Activated CD4-positive, alpha-beta T cell treated with anti-CD3 and anti-CD28 coated beads for 1 hour (primary cell): ENCODE measurements around the gene UBAP2.

ENCODE experiments used
- DNase-seq: peaks from one replicate; pipeline ENCODE4 v3.0.0-alpha.2; 2020

UBAP2 gene

DNA sequence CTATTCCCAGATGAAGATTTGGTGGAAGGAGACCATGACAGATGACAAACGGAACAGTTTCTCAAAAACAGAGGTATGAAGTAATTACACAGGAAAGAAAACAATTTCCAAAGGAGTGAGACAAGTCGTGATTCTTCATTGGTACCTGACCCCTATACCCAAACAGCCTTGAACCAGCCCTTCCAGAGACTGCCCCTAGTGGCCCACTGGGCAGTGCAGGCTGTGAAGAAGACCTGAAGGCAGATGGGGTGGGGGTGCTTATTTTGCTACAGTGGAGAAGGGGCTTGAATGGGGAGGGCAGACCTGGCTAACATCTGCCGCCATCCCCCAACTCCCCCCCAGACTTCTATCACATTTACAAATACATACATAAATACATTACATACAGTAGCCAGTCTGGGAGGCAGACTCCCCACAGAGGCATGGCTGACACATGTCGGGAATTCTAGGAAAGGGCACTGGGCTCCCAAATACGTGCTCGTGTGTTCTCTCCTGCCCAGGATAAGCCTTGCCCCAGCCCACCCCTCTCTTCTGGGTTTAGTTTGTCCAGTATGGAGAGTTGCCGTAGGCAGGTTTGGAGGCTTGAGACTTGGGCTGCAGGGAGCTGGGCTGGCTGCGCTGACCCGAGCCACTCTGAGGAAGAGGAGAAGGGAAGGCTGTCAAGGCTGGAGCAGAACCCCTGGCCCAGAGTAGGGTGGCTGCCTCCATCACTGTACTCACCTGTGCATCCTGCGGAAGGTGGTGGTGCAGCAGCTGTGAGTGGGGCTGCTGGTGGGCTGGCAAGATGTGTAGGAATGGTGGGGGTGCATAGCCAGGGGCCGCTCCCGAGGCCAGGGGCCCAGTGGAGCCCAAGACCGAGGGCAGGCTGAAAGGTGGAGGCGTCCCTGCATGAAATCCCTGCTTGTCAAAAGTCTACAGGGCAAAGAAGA lies 126.5 kb downstream of the UBAP2 start:
- no peak for DNase-seq

- DNase-seq: no peak
These were observed 129.3 kb downstream of the UBAP2 start for GRCh38 chr9:33919276-33919897.

- no peak for DNase-seq
These were observed 131.7 kb downstream of the UBAP2 start for GRCh38 chr9:33917036-33917435.

- no peak for DNase-seq
These were observed 133.6 kb downstream of the UBAP2 start for GRCh38 chr9:33914887-33915628.

- DNase-seq: no peak
These were observed 135.1 kb downstream of the UBAP2 start for GRCh38 chr9:33913541-33913940.

- DNase-seq: no peak
These were observed 139.9 kb downstream of the UBAP2 start for GRCh38 chr9:33908749-33909148.

DNA sequence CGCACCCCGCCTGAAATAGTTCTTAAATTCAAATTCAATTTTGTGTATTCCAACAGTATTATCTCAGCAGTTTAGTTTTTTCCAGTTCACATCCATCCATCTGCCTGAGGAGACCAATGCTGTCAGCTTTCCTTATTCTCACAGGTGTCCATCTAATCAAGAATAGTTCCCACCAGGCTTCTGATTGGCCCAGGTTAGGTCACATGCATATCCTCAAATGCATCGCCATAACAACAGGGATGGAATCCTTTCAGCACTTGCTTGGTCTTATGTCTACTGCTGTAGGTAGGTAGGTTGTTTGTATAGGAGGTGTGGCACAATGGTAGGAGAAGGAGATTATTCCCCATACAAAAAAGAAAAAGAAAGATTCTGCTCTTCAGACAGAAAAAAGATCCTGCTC lies 140.6 kb downstream of the UBAP2 start:
- DNase-seq: no peak

GRCh38 chr9:33907347-33907746 lies 141.3 kb downstream of the UBAP2 start:
- DNase-seq: no peak

DNA sequence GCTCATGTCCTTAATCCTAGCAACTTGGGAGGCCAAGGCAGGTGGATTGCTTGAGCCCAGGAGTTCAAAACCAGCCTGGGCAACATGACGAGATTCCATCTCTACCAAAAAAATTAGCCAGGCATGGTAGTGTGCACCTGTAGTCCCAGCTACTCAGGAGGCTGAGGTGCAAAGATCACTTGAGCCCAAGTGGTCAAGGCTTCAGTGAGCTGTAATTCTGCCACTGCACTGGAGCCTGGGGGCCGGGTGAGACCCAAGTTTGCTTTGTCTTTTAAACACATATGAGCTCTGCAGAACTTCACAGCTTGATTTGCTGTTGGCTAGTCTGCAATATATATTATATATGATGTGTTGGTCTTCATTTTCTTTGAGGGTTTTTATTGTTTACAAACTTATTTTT lies 141.9 kb downstream of the UBAP2 start:
- no peak for DNase-seq

DNA sequence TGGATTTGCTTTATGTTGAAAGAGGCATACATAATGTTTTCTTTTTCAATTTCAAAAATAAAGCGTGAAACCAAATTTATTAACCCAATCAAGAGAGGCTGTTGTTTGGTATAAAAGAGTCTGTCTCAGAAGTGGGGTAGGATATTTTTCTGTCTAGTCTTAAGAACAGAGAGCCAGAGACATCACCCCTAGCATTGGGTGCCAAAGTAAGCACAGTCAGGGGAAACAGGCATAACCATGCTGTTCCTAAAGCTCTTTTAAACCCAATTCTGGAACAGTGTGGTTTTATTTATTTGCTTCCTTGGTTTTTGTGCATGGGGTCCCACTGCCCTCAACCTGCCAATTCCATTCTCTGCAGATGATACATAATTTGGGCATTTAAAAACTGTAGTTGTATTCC lies 143.6 kb downstream of the UBAP2 start:
- no peak for DNase-seq

DNA sequence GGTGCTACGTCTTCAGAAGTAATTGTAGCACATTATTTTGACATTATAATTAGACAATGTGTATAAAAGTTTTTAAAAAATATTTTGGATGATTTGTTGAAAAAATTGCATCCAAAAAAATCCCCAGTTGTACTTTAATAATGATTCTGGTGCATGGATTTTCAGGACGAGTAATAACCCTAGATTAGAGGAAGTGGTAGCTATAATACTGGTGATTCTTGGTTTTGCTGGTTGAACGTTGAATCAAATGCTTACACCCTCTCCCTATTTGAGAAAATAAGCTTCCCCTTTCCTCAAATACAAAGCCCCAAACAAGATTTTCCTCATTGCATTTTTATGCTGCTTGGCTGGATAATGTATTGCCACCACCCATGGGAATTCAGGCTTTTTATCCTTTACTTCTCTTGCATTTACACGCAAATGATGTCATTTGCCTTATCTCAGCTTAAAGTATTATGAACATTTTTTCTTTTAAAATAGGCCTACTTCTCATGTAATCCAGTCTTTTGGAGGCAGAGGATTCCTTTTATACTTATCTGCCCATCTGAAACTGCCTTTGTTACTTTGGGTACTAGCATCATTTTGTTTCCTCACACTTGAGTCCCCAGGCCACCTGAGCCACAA lies 145.4 kb downstream of the UBAP2 start:
- DNase-seq: no peak

- no peak for DNase-seq
These were observed 154.4 kb downstream of the UBAP2 start for GRCh38 chr9:33894316-33894715.

- DNase-seq: no peak
These were observed 154.8 kb downstream of the UBAP2 start for GRCh38 chr9:33893861-33894260.

DNA sequence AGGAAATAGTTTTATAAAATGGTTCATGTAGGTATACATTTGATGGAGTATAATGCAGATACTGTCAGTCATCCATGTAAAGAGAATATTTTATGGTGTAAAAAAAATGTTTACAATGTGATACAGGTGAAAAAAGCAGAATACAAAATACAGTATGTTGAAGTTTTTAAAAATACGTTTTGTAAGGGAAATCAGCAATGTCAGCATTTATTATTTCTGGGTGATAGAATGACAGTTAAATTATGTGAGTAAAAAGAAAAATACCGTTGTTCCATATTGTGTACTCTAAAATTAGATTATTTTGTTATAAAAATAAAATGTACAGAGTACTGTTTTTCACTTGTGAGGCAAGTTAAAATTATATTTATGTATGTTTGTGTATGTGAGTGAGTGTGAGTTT lies 162.7 kb downstream of the UBAP2 start:
- DNase-seq: no peak

GRCh38 chr9:33884856-33885701 lies 163.6 kb downstream of the UBAP2 start:
- DNase-seq: no peak

GRCh38 chr9:33881635-33882034 lies 167.1 kb downstream of the UBAP2 start:
- DNase-seq: no peak

GRCh38 chr9:33880211-33881089 lies 168.2 kb downstream of the UBAP2 start:
- DNase-seq: no peak

GRCh38 chr9:33878691-33879366 lies 169.9 kb downstream of the UBAP2 start:
- DNase-seq: no peak

- DNase-seq: no peak
These were observed 170.8 kb downstream of the UBAP2 start for GRCh38 chr9:33877727-33878489.
